NT2/D1 (cell line): ENCODE measurements around the gene MOBP.
"Not testable (repeated sequence)": the region's sequence is repeated elsewhere in the genome, so short reads cannot be mapped to it uniquely, and the experiment has no call there.

ENCODE experiments used
- SUZ12 ChIP-seq: IDR thresholded peaks from 2 replicates; pipeline ENCODE4 v1.6.1; 2011; ENCODE audit not compliant: insufficient read length, insufficient read depth; ENCODE audit errors: extremely low read depth
- YY1 ChIP-seq: IDR thresholded peaks from 2 replicates; pipeline ENCODE4 v1.6.1; 2011; ENCODE audit not compliant: insufficient read length, insufficient read depth

GRCh38 chr3:39418556-39419225 is 48.8 kb upstream of the MOBP start:
- not testable (repeated sequence) for TF ChIP-seq SUZ12, YY1
